Activated CD4-positive, alpha-beta T cell treated with anti-CD3 and anti-CD28 coated beads for 48 hours (primary cell): Measurements from ENCODE around the gene C7orf57.
A peak's percentile ranks its signal among the peaks of the same experiment; 100 is the strongest.
"Not testable (repeated sequence)": the region's sequence is repeated elsewhere in the genome, so short reads cannot be mapped to it uniquely, and the experiment has no call there.

ENCODE experiments used
- DNase-seq: peaks from one replicate; pipeline ENCODE4 v3.0.0-alpha.2; 2020

The C7orf57 gene

GRCh38 chr7:48038815-48039506 lies 3.6 kb downstream of the C7orf57 start:
- DNase-seq: no peak

GRCh38 chr7:48040944-48041652 lies 5.8 kb downstream of the C7orf57 start:
- DNase-seq: no peak

- no peak for DNase-seq
These were observed 6.3 kb downstream of the C7orf57 start for GRCh38 chr7:48041653-48041970.

GRCh38 chr7:48042216-48042615 lies 6.9 kb downstream of the C7orf57 start:
- DNase-seq: no peak

- DNase-seq: no peak
These were observed 7.3 kb downstream of the C7orf57 start for GRCh38 chr7:48042636-48043035.

GRCh38 chr7:48045195-48045765 lies 9.9 kb downstream of the C7orf57 start:
- DNase-seq: no peak

GRCh38 chr7:48046458-48046857 lies 11.1 kb downstream of the C7orf57 start:
- DNase-seq: no peak

GRCh38 chr7:48048113-48048512 lies 12.8 kb downstream of the C7orf57 start:
- DNase-seq: no peak

GRCh38 chr7:48049850-48050249 lies 14.5 kb downstream of the C7orf57 start:
- no peak for DNase-seq

- peak; percentile 32 for DNase-seq
These were observed 17.4 kb downstream of the C7orf57 start for GRCh38 chr7:48052748-48053147.

- no peak for DNase-seq
These were observed 18.4 kb downstream of the C7orf57 start for GRCh38 chr7:48053736-48054135.

GRCh38 chr7:48058990-48059389 lies 23.6 kb downstream of the C7orf57 start:
- no peak for DNase-seq

- DNase-seq: no peak
These were observed 24.4 kb downstream of the C7orf57 start for GRCh38 chr7:48059706-48060105.

- DNase-seq: no peak
These were observed 28.6 kb downstream of the C7orf57 start for GRCh38 chr7:48063985-48064384.

GRCh38 chr7:48067475-48067874 lies 32.1 kb downstream of the C7orf57 start:
- no peak for DNase-seq

- no peak for DNase-seq
These were observed 38.9 kb downstream of the C7orf57 start for GRCh38 chr7:48074204-48074654.

GRCh38 chr7:48077423-48077822 lies 42.1 kb downstream of the C7orf57 start:
- DNase-seq: no peak

GRCh38 chr7:48078470-48078869 lies 43.1 kb downstream of the C7orf57 start:
- no peak for DNase-seq

GRCh38 chr7:48082378-48082777 lies 47.0 kb downstream of the C7orf57 start:
- DNase-seq: not testable (repeated sequence)

GRCh38 chr7:48083114-48083830 lies 47.9 kb downstream of the C7orf57 start:
- DNase-seq: peak; percentile 46

GRCh38 chr7:48084727-48085432 lies 49.5 kb downstream of the C7orf57 start:
- DNase-seq: peak; percentile 81

GRCh38 chr7:48085433-48085791 lies 50.1 kb downstream of the C7orf57 start:
- DNase-seq: no peak

GRCh38 chr7:48085942-48086341 lies 50.6 kb downstream of the C7orf57 start:
- no peak for DNase-seq
